Right atrium auricular region (tissue), 2 donors: ENCODE data around the gene CLRN3. TPM values are rescaled to one million over a fixed set of nuclear protein-coding genes. Genes with fewer than 3 reads are reported as not detected.

Experiments
- DNase-seq: peaks from one replicate; pipeline ENCODE4 v3.0.0-alpha.2; 2019; ENCODE audit warnings: low spot score
- H3K27ac ChIP-seq, 2 donors: fragments of 200-600 bp; sonication (generic); 1 replicate in 1 of 2; 2 replicates in 1 of 2; pipeline ENCODE4 v1.5.1; 2016 to 2019
- H3K27me3 ChIP-seq, 2 donors: fragments of 200-600 bp; sonication (generic); one replicate each; pipeline versions ENCODE4 v1.5.1 to v1.6.0; 2017 to 2019
- H3K36me3 ChIP-seq: fragments of 200-600 bp; sonication (generic); one replicate; pipeline ENCODE4 v1.5.1; 2016
- H3K4me1 ChIP-seq, 2 donors: fragments of 200-600 bp; sonication (generic); one replicate each; pipeline versions ENCODE4 v1.5.1 to v1.6.0; 2017 to 2019
- H3K4me3 ChIP-seq, 2 donors: fragments of 200-600 bp; sonication (generic); 1 replicate in 1 of 2; 2 replicates in 1 of 2; pipeline ENCODE4 v1.5.1; 2017 to 2019; ENCODE audit warnings: mild to moderate bottlenecking in 1 of 2, moderate library complexity in 1 of 2
- H3K9me3 ChIP-seq, 2 donors: fragments of 200-600 bp; sonication (generic); one replicate each; pipeline ENCODE4 v1.5.1; 2019
- CTCF ChIP-seq, 2 donors: fragments of 200-600 bp; sonication (generic); IDR thresholded peaks; one replicate each; pipeline ENCODE4 v1.5.1; 2019; ENCODE audit warnings: antibody characterized with exemption in 2 of 2
- total RNA-seq, 2 donors: library from RNA; depleted of rRNA; stranded (reverse); fragments of >200 nt; gene quantifications; one replicate each; pipeline ENCODE4 v1.1.0, GENCODE V29; 2016

CLRN3 gene
- total RNA-seq, 2 donors from 2014 or later: not detected

GRCh38 chr10:127916826-127917225, 24.1 kb upstream of the CLRN3 start:
- Histone ChIP-seq H3K27me3 (no peaks in the 10 kb centered on the region), H3K4me3 (no peak overlapping the region), H3K27ac (no peak overlapping the region), H3K9me3 (no peaks in the 10 kb centered on the region), H3K4me1 (peaks cover 0 to 59% of the 10 kb centered on the region in 2 donors), H3K36me3 (no peaks in the 10 kb centered on the region)
- TF ChIP-seq CTCF (IDR thresholded peaks at IDR 0.05): no peak
- DNase-seq: no peak

- H3K27ac ChIP-seq: no peak overlapping the region
- peaks cover 0 to 54% of the 10 kb centered on the region in 2 donors for H3K4me1 ChIP-seq
- no peak for TF ChIP-seq CTCF (IDR thresholded peaks at IDR 0.05)
- no peaks in the 10 kb centered on the region for H3K36me3 ChIP-seq
- H3K27me3 ChIP-seq: no peaks in the 10 kb centered on the region
- no peak for DNase-seq
- H3K9me3 ChIP-seq: no peaks in the 10 kb centered on the region
- H3K4me3 ChIP-seq: no peak overlapping the region
Observed at GRCh38 chr10:127915324-127915723, 22.6 kb upstream of the CLRN3 start.

DNA sequence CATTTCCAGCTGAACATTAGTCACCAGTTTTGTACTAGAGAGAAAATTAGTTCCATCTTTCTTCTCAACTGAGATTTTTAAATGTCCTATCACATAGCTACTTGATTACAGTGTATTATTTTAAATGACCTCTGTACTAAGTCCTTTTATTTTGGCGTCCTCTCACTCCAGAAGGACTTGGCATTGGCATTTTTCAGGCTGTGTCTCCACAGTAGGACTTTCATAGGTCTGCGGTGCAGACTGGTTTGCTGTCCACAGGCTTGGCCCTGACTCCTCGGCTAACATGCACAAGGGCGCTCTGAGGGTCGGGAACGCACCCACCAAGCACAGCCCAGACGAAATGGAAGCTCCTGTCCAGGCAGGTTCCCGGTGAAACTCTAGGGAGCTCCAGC, 20.6 kb upstream of the CLRN3 start:
- H3K27me3 ChIP-seq: no peaks in the 10 kb centered on the region
- H3K9me3 ChIP-seq: no peaks in the 10 kb centered on the region
- peak overlapping the region; percentile 49 to 88 for H3K27ac ChIP-seq
- H3K36me3 ChIP-seq: no peaks in the 10 kb centered on the region
- DNase-seq: no peak
- peaks cover 0 to 52% of the 10 kb centered on the region in 2 donors for H3K4me1 ChIP-seq
- H3K4me3 ChIP-seq: no peak overlapping the region
- TF ChIP-seq CTCF (IDR thresholded peaks at IDR 0.05): no peak

DNA sequence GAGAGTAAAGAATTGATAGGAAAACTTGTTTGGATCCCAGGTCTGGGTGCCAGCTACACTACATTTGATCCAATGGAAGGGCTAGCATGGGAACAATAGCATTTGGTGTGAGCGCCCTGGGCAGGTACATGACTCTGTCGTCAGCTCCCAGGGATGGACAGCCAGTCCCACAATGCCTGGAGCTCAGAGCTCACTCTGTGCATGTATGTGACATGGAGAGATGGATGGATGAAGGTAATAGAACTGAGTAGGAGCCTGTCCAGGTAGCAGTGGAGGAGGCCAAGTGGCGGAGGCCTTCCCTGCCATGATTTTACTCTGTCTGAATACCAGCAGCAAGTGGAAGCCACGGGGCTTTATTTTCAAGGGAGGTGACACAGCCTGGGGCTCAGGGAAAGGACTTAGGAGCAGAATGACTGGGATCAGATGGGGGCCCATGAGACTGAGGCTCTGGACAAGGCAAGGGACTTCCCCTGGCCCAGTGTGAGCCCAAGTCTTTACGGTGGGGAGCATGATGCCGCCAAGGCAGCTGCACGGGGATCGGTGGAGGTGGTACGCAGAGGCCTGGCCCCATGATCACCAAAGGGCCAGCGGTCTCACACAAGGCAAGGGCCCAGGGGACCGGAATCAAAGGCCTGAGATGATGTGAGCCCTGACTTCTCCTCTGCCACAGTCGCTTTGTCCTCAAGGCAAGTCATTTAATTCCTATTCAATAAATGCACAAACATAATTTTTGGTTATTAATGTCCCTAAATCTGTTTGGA, 20.0 kb upstream of the CLRN3 start:
- no peaks in the 10 kb centered on the region for H3K27me3 ChIP-seq
- no peak for DNase-seq
- H3K27ac ChIP-seq: peak overlapping the region; percentile 49 to 88
- H3K4me1 ChIP-seq: peaks cover 0 to 58% of the 10 kb centered on the region in 2 donors
- H3K36me3 ChIP-seq: no peaks in the 10 kb centered on the region
- no peak for TF ChIP-seq CTCF (IDR thresholded peaks at IDR 0.05)
- no peaks in the 10 kb centered on the region for H3K9me3 ChIP-seq
- H3K4me3 ChIP-seq: no peak overlapping the region

DNA sequence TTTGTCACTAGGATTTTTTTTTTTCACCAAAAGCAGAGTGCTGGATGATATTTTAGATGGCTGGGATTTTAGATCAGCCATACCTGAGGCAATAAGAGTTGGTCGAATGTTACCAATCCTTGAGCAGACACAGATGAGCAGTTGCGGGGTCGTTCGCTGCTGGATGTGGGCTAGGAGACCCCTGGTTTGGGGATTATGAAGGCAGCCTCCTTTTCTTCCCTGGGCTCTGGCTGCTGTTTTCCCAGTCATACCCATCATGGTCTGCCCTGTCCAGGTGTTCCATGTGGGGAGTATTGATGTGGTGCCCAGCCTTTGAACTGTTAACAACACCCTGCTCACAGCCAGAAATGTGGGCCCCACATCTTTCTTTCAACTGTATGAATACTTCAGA, 19.1 kb upstream of the CLRN3 start:
- TF ChIP-seq CTCF (IDR thresholded peaks at IDR 0.05): no peak
- Histone ChIP-seq H3K36me3 (no peaks in the 10 kb centered on the region), H3K27me3 (no peaks in the 10 kb centered on the region), H3K27ac (peak overlapping the region; percentile 49 to 88), H3K4me1 (peaks cover 0 to 62% of the 10 kb centered on the region in 2 donors), H3K4me3 (no peak overlapping the region), H3K9me3 (no peaks in the 10 kb centered on the region)
- DNase-seq: no peak
